Coronary artery (tissue), 2 donors: ENCODE measurements around the gene SLC22A12.

ENCODE experiments used
- DNase-seq: peaks from one replicate; pipeline ENCODE4 v3.0.0-alpha.2; 2017; ENCODE audit warnings: low spot score
- H3K27ac ChIP-seq, 2 donors: fragments of 200-600 bp; sonication (generic); one replicate each; pipeline ENCODE4 v1.5.1; 2016 to 2019
- H3K4me3 ChIP-seq: fragments of 200-600 bp; sonication (generic); 2 replicates; pipeline ENCODE4 v1.5.1; 2016; ENCODE audit warnings: mild to moderate bottlenecking, moderate library complexity
- CTCF ChIP-seq: fragments of 200-600 bp; sonication (generic); IDR thresholded peaks from one replicate; pipeline ENCODE4 v1.5.1; 2019; ENCODE audit warnings: antibody characterized with exemption

The SLC22A12 gene

GRCh38 chr11:64597671-64598101 is 6.7 kb downstream of the SLC22A12 start:
- no peak for TF ChIP-seq CTCF
- DNase-seq = no peak

GRCh38 chr11:64598106-64598796 is 7.2 kb downstream of the SLC22A12 start:
- no peak for DNase-seq
- TF ChIP-seq CTCF = no peak
- Histone ChIP-seq H3K27ac (no peak overlapping the region), H3K4me3 (no peak overlapping the region)

More at GRCh38 chr11:64597671-64598101, 6.7 kb downstream of the SLC22A12 start:
- Histone ChIP-seq H3K27ac (no peak overlapping the region), H3K4me3 (no peak overlapping the region)

- no peak for DNase-seq
- TF ChIP-seq CTCF = no peak
- H3K27ac ChIP-seq = no peak overlapping the region
- H3K4me3 ChIP-seq = no peak overlapping the region
Measured at GRCh38 chr11:64598797-64599697, 8.0 kb downstream of the SLC22A12 start.

GRCh38 chr11:64599698-64600211 is 8.7 kb downstream of the SLC22A12 start:
- Histone ChIP-seq H3K27ac (no peak overlapping the region), H3K4me3 (no peak overlapping the region)
- no peak for DNase-seq
- no peak for TF ChIP-seq CTCF

- no peak overlapping the region for H3K27ac ChIP-seq
- no peak overlapping the region for H3K4me3 ChIP-seq
- TF ChIP-seq CTCF = no peak
- no peak for DNase-seq
Measured at GRCh38 chr11:64600281-64600992, 9.4 kb downstream of the SLC22A12 start.

GRCh38 chr11:64601605-64602465 is 10.8 kb downstream of the SLC22A12 start:
- TF ChIP-seq CTCF = no peak
- DNase-seq = no peak
- H3K4me3 ChIP-seq = no peak overlapping the region
- no peak overlapping the region for H3K27ac ChIP-seq
